ENCODE measurements around the gene SH3PXD2A. TPM values are rescaled to one million over a fixed set of nuclear protein-coding genes. Genes with fewer than 3 reads are reported as not detected.

SH3PXD2A gene
- total and polyA plus RNA-seq, 12 donors = 5.7 to 34.5 (median 19.2) TPM

- intact Hi-C loops (cut with DNase I) = no loop called here
- no peaks in the 10 kb centered on the region for H3K9me3 ChIP-seq (replicated peaks in 1 of 3)
- H3K36me3 ChIP-seq (replicated peaks in 1 of 2) = no peaks in the 10 kb centered on the region
- no peak for DNase-seq
- H3K4me1 ChIP-seq (replicated peaks in 1 of 2) = no peaks in the 10 kb centered on the region
- no peak overlapping the region for H3K27ac ChIP-seq
- WGBS, 4 donors = 88 to 97% (median 92%) methylated on average over 5 of the region's 5 CpGs
- no peak overlapping the region for H3K4me3 ChIP-seq
- no peaks in the 10 kb centered on the region for H3K27me3 ChIP-seq
- TF ChIP-seq CTCF (IDR thresholded peaks at IDR 0.05) (no peak), POLR2A (IDR thresholded peaks at IDR 0.05) (no peak)
Measured at GRCh38 chr10:103750836-103751235, 104.5 kb downstream of the SH3PXD2A start.

- DNase-seq = no peak
- no peak overlapping the region for H3K4me3 ChIP-seq
- TF ChIP-seq POLR2A (IDR thresholded peaks at IDR 0.05) = no peak
- TF ChIP-seq CTCF (IDR thresholded peaks at IDR 0.05) = no peak
- no peak overlapping the region for H3K27ac ChIP-seq
- H3K4me1 ChIP-seq (replicated peaks in 1 of 2) = no peaks in the 10 kb centered on the region
- 84 to 98% (median 95%) methylated on average over 7 of the region's 7 CpGs for WGBS, 4 donors
- H3K9me3 ChIP-seq (replicated peaks in 1 of 3) = no peaks in the 10 kb centered on the region
- no peaks in the 10 kb centered on the region for H3K27me3 ChIP-seq
- intact Hi-C loops (cut with DNase I) = no loop called here
- H3K36me3 ChIP-seq (replicated peaks in 1 of 2) = no peaks in the 10 kb centered on the region
Measured at GRCh38 chr10:103749779-103750178, 105.6 kb downstream of the SH3PXD2A start.

- Histone ChIP-seq H3K27ac (no peak overlapping the region), H3K36me3 (replicated peaks in 1 of 2) (no peaks in the 10 kb centered on the region), H3K4me3 (no peak overlapping the region), H3K9me3 (replicated peaks in 1 of 3) (no peaks in the 10 kb centered on the region), H3K27me3 (no peaks in the 10 kb centered on the region), H3K4me1 (replicated peaks in 1 of 2) (no peaks in the 10 kb centered on the region)
- DNase-seq = no peak
- 81 to 90% (median 88%) methylated on average over 5 to 6 of the region's 6 CpGs for WGBS, 4 donors
- TF ChIP-seq CTCF (IDR thresholded peaks at IDR 0.05) (no peak), POLR2A (IDR thresholded peaks at IDR 0.05) (no peak)
- intact Hi-C loops (cut with DNase I) = no loop called here
Measured at GRCh38 chr10:103748020-103748419, 107.4 kb downstream of the SH3PXD2A start.

- H3K4me3 ChIP-seq = no peak overlapping the region
- no peak overlapping the region for H3K27ac ChIP-seq
- no peaks in the 10 kb centered on the region for H3K27me3 ChIP-seq
- WGBS, 4 donors = 77 to 92% (median 85%) methylated on average over 7 to 14 of the region's 14 CpGs
- intact Hi-C loops (cut with DNase I) = no loop called here
- H3K4me1 ChIP-seq (replicated peaks in 1 of 2) = no peaks in the 10 kb centered on the region
- H3K36me3 ChIP-seq (replicated peaks in 1 of 2) = no peaks in the 10 kb centered on the region
- TF ChIP-seq CTCF (IDR thresholded peaks at IDR 0.05) (no peak), POLR2A (IDR thresholded peaks at IDR 0.05) (no peak)
- no peaks in the 10 kb centered on the region for H3K9me3 ChIP-seq (replicated peaks in 1 of 3)
- DNase-seq = no peak
Measured at GRCh38 chr10:103747193-103747865, 108.0 kb downstream of the SH3PXD2A start.

Measured in adrenal gland (tissue), 12 donors.